IPS-20b (cell line): ENCODE results near the gene GJA4.
A peak's percentile ranks its signal among the peaks of the same experiment; 100 is the strongest.

Source experiments
- H3K27ac ChIP-seq: one replicate; pipeline ENCODE4 v1.5.1; 2013; ENCODE audit warnings: low read length
- H3K27me3 ChIP-seq: 2 replicates; pipeline ENCODE4 v1.6.1; 2013; ENCODE audit warnings: mild to moderate bottlenecking, low read length, inconsistent platforms; ENCODE audit not compliant: insufficient read depth
- H3K36me3 ChIP-seq: 2 replicates; pipeline ENCODE4 v1.6.1; 2013; ENCODE audit warnings: low read depth, mild to moderate bottlenecking, inconsistent platforms, low read length, moderate library complexity; ENCODE audit not compliant: insufficient read depth
- H3K4me1 ChIP-seq: 2 replicates; pipeline ENCODE4 v1.6.1; 2013; ENCODE audit warnings: mild to moderate bottlenecking, control low read depth, inconsistent platforms, low read length, moderate library complexity; ENCODE audit not compliant: insufficient read depth
- H3K4me3 ChIP-seq: 2 replicates; pipeline ENCODE4 v1.5.1; 2013; ENCODE audit warnings: mild to moderate bottlenecking, low read length, inconsistent platforms
- H3K9ac ChIP-seq: 2 replicates; pipeline ENCODE4 v1.6.1; 2013; ENCODE audit warnings: low read depth, mild to moderate bottlenecking, inconsistent platforms, low read length, moderate library complexity
- H3K9me3 ChIP-seq: 2 replicates; pipeline ENCODE4 v1.6.1; 2013; ENCODE audit warnings: mild to moderate bottlenecking, low read depth, low read length, inconsistent platforms; ENCODE audit not compliant: insufficient read depth

Gene GJA4

DNA sequence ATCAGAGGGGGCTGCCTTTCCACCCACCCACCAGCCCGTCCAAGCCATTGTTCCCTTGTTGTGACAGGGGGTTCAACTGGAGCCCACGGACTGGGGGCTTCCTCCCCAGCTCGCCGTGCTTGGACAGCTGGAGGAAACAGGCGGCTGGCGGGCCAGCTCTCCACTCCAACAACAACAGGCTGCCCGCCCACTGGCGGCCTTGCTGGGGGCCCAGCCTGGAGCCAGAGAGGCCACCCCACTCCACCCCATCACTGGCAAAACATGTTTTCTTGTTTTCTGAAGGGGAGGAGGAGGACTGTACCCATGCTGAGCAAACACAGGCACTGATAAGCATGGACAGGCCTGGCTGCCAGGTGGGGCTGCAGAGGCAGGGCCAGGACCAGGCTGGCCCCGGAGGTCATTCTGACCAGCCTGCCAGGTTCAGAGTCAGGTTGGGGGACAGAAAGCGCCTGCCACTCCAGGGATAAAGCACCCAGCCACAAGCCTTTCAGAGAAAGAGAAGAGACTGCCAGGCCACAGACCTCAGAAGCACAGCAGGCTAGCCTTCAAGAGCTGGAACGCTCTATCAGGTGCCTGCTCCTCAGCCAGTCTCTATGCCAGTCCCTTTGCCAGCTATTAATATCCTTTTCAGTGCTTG, 32.8 kb downstream of the GJA4 start:
- H3K27ac ChIP-seq, result no peak overlapping the region
- no peaks in the 10 kb centered on the region for H3K9me3 ChIP-seq
- H3K27me3 ChIP-seq, result no peaks in the 10 kb centered on the region
- no peaks in the 10 kb centered on the region for H3K4me1 ChIP-seq
- no peak overlapping the region for H3K9ac ChIP-seq
- no peak overlapping the region for H3K4me3 ChIP-seq
- no peaks in the 10 kb centered on the region for H3K36me3 ChIP-seq

DNA sequence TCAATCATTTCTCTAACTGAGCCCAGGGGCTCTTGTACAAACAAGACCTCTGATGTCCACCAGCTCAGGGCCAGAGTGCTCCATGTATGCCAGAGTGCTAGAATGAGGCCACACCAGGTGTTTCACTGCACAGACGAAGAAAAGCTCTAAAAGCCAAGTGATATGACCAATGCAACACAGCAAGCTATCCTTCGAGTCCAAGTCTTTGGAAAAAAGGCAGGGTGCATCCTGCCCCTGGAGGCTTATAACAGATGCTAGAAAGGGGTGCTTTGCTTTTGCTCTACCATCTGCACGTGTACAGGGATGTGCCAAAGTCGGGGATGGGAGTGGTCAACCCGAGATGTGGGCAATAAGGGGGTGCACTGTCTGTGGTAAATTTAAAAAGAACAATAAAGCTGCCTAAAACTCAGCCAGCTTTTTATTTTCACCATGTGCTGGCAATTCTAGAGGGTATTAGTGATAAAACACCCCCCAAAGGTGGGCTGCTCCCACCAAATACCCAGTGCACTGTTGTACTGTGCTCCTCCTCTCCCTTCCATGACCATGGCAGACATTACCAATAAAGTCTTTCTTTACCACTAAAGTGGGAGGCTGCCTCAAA, 34.6 kb downstream of the GJA4 start:
- Histone ChIP-seq H3K27ac (no peak overlapping the region), H3K4me1 (no peaks in the 10 kb centered on the region), H3K9ac (no peak overlapping the region), H3K36me3 (no peaks in the 10 kb centered on the region), H3K4me3 (no peak overlapping the region), H3K27me3 (no peaks in the 10 kb centered on the region), H3K9me3 (no peaks in the 10 kb centered on the region)

DNA sequence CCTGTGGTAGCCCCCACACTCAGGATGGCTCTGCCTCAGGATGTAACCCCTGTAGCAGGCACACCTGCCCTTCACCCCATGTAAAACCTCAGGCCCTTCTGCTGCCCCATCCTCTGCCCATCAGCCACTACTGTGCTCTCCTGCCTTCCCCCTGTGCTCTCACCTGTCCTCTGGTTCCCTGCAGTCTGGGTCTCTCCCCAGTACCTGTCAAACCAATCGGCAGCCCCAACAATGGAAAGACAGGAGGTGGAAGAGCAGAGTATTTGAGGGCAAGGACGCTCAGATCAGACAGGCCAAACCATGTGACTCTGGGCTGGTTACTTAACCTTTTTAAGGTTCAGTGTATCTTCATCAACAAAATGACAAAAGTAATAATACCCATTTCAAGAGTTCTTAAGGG, 35.8 kb downstream of the GJA4 start:
- Histone ChIP-seq H3K9ac (no peak overlapping the region), H3K4me1 (no peaks in the 10 kb centered on the region), H3K27ac (no peak overlapping the region), H3K36me3 (no peaks in the 10 kb centered on the region), H3K4me3 (no peak overlapping the region), H3K9me3 (no peaks in the 10 kb centered on the region), H3K27me3 (no peaks in the 10 kb centered on the region)

DNA sequence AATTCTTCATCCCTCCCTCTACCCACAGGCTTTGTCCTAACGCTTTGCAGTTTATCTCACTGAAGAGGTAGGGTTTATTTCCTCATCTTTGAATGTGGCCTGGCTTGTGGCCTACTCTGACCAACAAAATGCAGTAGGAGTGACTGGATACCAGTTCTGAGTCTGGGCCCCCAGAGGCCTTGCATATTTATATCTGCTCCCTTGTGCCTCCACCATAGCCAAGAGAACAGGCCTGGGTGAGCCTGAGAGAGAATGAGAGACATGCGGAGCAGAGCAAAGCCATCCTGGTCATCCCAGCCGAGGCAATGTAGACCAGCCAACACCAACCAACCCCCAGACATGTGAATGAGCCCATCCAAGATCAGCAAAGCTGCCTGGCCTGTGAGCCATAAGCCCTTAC, 36.5 kb downstream of the GJA4 start:
- Histone ChIP-seq H3K36me3 (no peaks in the 10 kb centered on the region), H3K4me3 (no peak overlapping the region), H3K9me3 (no peaks in the 10 kb centered on the region), H3K9ac (no peak overlapping the region), H3K4me1 (no peaks in the 10 kb centered on the region), H3K27ac (no peak overlapping the region), H3K27me3 (no peaks in the 10 kb centered on the region)

DNA sequence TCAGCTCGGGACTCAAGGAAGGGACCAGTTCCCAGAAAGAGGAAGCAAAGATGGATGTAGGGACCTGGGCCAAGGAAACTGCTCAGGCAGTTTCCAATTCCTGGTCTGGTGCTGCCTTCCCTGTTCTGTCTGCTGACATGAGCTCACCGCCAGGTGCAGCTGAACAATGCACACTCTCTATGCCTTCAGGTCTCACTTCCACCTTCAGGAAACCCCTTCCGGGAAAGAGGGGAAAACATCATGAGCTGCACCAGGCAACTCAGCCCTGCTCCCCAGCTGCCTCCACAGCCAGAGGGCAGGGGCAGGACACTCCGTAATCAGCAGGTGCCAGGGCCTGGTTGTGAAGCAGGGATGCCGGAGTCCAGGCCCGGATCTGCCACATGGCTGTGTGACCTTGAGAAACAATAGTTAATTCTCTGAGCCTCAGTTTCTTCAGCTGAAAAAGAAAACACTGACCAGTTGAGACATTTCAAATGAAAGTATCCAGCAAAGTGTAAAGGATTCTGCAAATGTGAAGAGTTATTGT, 39.0 kb downstream of the GJA4 start:
- no peak overlapping the region for H3K9ac ChIP-seq

DNA sequence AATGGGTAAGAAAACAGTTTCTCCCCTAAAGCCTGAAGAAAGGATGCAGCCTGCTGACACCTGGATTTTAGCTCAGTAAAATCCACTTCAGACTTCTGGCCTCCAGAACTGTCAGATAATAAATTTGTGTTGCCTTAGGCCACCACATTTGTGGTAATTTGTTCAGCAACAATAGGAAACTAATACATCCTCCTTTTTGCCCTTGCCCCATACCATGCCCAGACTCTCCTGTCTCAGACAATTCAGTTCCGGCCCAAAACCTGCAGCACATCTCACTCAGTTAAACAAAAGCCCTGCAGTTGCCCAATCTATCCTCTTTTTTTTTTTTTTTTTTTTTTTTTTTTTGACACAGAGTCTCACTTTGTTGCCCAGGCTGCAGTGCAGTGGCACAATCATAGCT, 40.9 kb downstream of the GJA4 start:
- no peaks in the 10 kb centered on the region for H3K27me3 ChIP-seq
- no peak overlapping the region for H3K9ac ChIP-seq
- no peaks in the 10 kb centered on the region for H3K36me3 ChIP-seq
- H3K4me3 ChIP-seq, result no peak overlapping the region
- no peak overlapping the region for H3K27ac ChIP-seq
- H3K4me1 ChIP-seq, result no peaks in the 10 kb centered on the region
- H3K9me3 ChIP-seq, result no peaks in the 10 kb centered on the region

More for the DNA sequence above, 39.0 kb downstream of the GJA4 start:
- Histone ChIP-seq H3K27ac (no peak overlapping the region), H3K36me3 (no peaks in the 10 kb centered on the region), H3K4me1 (no peaks in the 10 kb centered on the region), H3K27me3 (no peaks in the 10 kb centered on the region), H3K9me3 (no peaks in the 10 kb centered on the region), H3K4me3 (no peak overlapping the region)

DNA sequence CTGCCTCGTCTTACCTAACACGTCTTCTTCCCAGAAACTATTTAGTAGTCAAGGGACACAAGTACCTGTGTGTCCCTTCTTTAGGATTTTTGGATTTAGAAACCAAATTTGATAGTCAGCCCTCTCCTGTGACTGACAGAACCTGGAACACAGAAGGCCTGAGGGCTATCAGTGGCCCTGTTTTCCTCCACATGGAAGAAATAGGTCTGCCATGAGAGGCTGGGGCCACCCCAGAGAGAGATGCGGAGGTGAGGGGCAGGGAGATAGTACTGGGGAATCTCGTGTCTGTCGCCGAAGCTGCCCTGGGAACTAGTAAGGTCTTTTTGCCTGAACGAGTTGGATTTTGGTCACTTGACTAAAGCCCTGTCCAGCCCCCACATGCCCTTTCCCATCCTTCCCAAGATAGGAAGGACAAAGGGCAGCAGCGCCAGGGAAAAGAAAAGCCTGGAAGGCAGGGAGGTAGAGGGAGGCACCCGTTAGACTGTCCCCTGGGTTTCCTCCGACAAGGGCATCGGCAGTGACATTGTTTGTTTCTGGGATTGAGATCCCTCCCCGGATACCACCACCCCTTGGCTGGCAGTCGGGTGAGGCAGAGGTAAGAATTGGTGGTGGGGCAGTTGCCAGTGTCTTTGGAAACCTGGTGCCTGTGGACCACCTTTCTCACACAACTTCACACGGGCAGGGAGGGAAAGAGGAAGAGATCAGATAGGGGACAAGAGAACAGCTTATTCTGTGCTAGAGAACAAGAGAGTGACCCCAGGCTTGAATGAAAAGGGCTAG, 46.9 kb downstream of the GJA4 start:
- no peaks in the 10 kb centered on the region for H3K36me3 ChIP-seq
- no peak overlapping the region for H3K27ac ChIP-seq
- no peak overlapping the region for H3K4me3 ChIP-seq
- H3K9ac ChIP-seq, result no peak overlapping the region
- H3K4me1 ChIP-seq, result peaks cover 15% of the 10 kb centered on the region
- H3K9me3 ChIP-seq, result no peaks in the 10 kb centered on the region
- no peaks in the 10 kb centered on the region for H3K27me3 ChIP-seq

DNA sequence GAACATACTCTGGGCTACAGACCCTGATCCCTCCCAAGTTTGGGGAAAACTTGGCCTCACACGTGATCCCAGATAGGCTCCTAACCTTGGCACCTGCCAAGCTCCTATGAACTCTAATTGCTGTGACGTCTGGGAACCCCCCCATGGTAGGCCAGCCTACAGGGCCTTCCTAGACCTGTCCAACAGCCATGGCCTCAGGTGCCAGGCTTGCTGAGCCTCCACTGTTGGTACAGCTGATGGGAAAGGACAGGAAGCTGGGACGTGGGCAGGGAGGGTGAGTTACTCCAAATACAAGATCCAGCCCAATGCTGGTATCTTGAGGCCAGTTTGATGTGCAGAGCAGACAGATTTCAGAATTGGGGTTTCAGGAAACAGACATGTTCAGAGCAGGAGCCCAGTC, 47.6 kb downstream of the GJA4 start:
- no peaks in the 10 kb centered on the region for H3K9me3 ChIP-seq

DNA sequence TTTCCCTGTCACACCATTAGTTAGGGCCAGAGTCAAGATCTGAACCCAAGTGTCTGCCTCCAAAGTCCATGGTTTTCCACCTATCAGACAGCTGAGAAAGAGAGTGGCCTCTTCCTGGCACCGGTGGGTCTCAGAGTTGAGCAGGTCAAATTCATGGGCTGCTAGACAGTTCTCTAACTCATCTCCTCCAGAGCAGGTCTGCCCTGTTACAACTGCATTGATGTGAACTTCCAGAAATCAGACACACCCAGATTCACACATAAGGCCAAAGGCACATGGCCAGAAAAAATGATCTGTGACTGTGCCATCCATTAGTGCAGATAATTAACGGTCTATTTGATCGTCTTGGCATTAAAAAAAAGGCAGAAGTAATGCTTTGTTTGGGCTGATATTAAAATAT, 49.3 kb downstream of the GJA4 start:
- H3K9ac ChIP-seq, result no peak overlapping the region
- no peaks in the 10 kb centered on the region for H3K27me3 ChIP-seq
- no peak overlapping the region for H3K4me3 ChIP-seq
- no peak overlapping the region for H3K27ac ChIP-seq
- H3K36me3 ChIP-seq, result no peaks in the 10 kb centered on the region
- H3K9me3 ChIP-seq, result no peaks in the 10 kb centered on the region
- H3K4me1 ChIP-seq, result peaks cover 17% of the 10 kb centered on the region

More for the DNA sequence above, 47.6 kb downstream of the GJA4 start:
- H3K4me3 ChIP-seq, result no peak overlapping the region
- H3K9ac ChIP-seq, result no peak overlapping the region
- H3K4me1 ChIP-seq, result peaks cover 17% of the 10 kb centered on the region
- no peaks in the 10 kb centered on the region for H3K27me3 ChIP-seq
- H3K36me3 ChIP-seq, result no peaks in the 10 kb centered on the region
- H3K27ac ChIP-seq, result no peak overlapping the region

DNA sequence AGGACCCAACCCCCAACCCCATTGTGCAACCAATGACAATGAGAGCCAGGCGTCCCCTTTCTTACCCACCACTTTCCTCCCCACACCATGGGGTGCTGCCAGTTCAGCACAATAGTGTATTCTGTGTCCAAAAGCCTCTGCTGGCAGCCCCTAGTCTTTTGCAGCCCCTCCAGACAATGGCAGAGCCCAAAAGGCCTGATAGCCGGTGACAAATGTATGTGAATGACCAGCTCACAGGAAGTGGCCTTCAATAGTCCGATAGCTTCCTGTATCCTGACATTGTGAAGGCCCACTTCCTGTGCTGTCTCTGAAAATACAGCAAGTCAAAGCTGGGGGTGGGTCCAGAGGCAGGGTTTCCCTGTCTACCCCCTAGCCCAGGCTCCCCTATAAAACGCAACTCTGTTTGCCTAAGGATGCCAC, 50.2 kb downstream of the GJA4 start:
- H3K36me3 ChIP-seq, result no peaks in the 10 kb centered on the region
- H3K4me3 ChIP-seq, result no peak overlapping the region
- H3K9me3 ChIP-seq, result no peaks in the 10 kb centered on the region
- H3K9ac ChIP-seq, result peak overlapping the region; percentile 10; the same call in 1 of the 2 replicates
- peaks cover 17% of the 10 kb centered on the region for H3K4me1 ChIP-seq
- no peak overlapping the region for H3K27ac ChIP-seq
- no peaks in the 10 kb centered on the region for H3K27me3 ChIP-seq

DNA sequence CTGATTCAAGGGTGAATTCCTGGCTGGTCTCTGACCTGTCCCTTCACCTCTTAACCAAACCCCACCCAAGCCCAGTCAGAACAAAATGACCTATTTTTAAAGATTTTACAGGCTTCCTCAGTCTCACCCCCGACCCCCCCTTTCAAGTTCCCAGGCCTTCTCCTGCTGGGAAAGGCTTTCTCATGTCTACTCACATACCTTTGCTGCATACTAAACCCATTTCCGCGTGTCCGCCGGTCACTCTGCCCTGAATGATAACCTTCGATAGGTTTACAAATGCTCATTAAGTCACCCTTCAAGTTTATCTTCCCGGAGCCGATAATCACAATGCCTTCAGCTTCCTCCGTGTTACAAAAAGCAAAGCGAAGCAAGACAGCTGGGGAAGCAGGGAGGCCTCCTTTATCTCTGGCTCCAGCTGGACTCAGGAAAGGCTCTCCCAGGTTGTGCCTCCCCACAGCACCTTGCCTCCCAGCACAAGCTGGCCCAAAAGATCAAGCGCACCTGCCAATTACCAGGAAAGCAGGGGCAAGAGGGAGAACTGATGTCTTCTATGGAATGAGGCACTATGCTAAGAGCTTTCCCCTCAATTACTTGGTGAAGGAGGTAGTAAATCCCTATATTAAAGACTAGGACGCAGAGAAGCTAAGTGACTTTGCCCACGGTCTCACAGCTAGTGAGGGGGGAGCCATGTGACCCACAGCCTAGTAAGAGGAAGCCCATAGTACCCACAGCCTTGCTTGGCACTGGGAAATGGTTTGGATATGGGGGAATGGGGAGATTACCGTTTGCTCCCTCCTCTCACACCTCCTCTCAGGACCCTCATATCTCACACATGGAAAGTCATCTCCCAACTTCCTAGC, 50.8 kb downstream of the GJA4 start:
- Histone ChIP-seq H3K36me3 (no peaks in the 10 kb centered on the region), H3K4me1 (peaks cover 23% of the 10 kb centered on the region), H3K27ac (no peak overlapping the region), H3K9ac (peak overlapping the region; percentile 31; the same call in 1 of the 2 replicates), H3K9me3 (no peaks in the 10 kb centered on the region), H3K4me3 (no peak overlapping the region), H3K27me3 (no peaks in the 10 kb centered on the region)
